Lower lobe of right lung (tissue), 2 donors: ENCODE measurements around the gene UFSP2. TPM values are rescaled to one million over a fixed set of nuclear protein-coding genes. Genes with fewer than 3 reads are reported as not detected.

Source experiments
- ATAC-seq, 2 donors: fragments of 200-7000 bp; cut with Tn5 transposase; one replicate each; pipeline ENCODE4 v1.9.1; 2020 to 2022; ENCODE audit warnings: mild to moderate bottlenecking in 2 of 2, moderate library complexity in 2 of 2
- DNase-seq: peaks from one replicate; pipeline ENCODE4 v3.0.0-alpha.2; 2020
- H3K27ac ChIP-seq: fragments of 200-600 bp; one replicate; pipeline ENCODE4 v1.8.0; 2022
- H3K27me3 ChIP-seq: fragments of 200-600 bp; one replicate; pipeline ENCODE4 v1.8.0; 2022; ENCODE audit warnings: low read depth
- H3K36me3 ChIP-seq: fragments of 200-600 bp; one replicate; pipeline ENCODE4 v1.8.0; 2022; ENCODE audit warnings: mild to moderate bottlenecking
- H3K4me1 ChIP-seq: fragments of 200-600 bp; one replicate; pipeline ENCODE4 v1.8.0; 2022
- H3K4me3 ChIP-seq: fragments of 200-600 bp; one replicate; pipeline ENCODE4 v1.8.0; 2022; ENCODE audit warnings: mild to moderate bottlenecking
- H3K9me3 ChIP-seq: fragments of 200-600 bp; one replicate; pipeline ENCODE4 v1.8.0; 2022
- CTCF ChIP-seq: fragments of 200-600 bp; IDR thresholded peaks from one replicate; pipeline ENCODE4 v1.8.0; 2022; ENCODE audit warnings: antibody characterized with exemption, mild to moderate bottlenecking
- intact Hi-C: fragments of 100-400 bp; cut with DNase I; formaldehyde crosslinking; loops from one replicate; pipeline ENCODE4 v1.11.0; 2022
- total RNA-seq: library from RNA; stranded (reverse); fragmentation: NEBNext Ultra II Directional; extraction: Animal tissue kit (Norgen Biotek cat#: 25700); gene quantifications from one replicate; pipeline ENCODE4 v1.2.1, GENCODE V29; 2021
- donor health status: DM: no; HTN: yes; CAD: no; lungs with severe emphysema.

Gene UFSP2
- total RNA-seq, 1 donor from 2014 or later, result 30.0 TPM

- Histone ChIP-seq H3K9me3 (no peaks in the 10 kb centered on the region), H3K27me3 (no peaks in the 10 kb centered on the region), H3K4me3 (no peak overlapping the region), H3K27ac (no peak overlapping the region), H3K4me1 (no peaks in the 10 kb centered on the region), H3K36me3 (peaks cover 35% of the 10 kb centered on the region)
- ATAC-seq (no peak), DNase-seq (no peak)
- TF ChIP-seq CTCF, result no peak
- intact Hi-C loops, result no loop called here
Measured at GRCh38 chr4:185374573-185374972, 51.2 kb downstream of the UFSP2 start.

GRCh38 chr4:185374027-185374426 lies 51.7 kb downstream of the UFSP2 start:
- ATAC-seq (no peak), DNase-seq (no peak)
- H3K27ac ChIP-seq, result no peak overlapping the region
- H3K27me3 ChIP-seq, result no peaks in the 10 kb centered on the region
- no peak for TF ChIP-seq CTCF
- peaks cover 35% of the 10 kb centered on the region for H3K36me3 ChIP-seq
- intact Hi-C loops, result no loop called here
- no peak overlapping the region for H3K4me3 ChIP-seq
- no peaks in the 10 kb centered on the region for H3K9me3 ChIP-seq
- H3K4me1 ChIP-seq, result no peaks in the 10 kb centered on the region

- TF ChIP-seq CTCF, result no peak
- ATAC-seq (peak in 1 of 2 donors; percentile 40), DNase-seq (no peak)
- Histone ChIP-seq H3K36me3 (peaks cover 40% of the 10 kb centered on the region), H3K9me3 (no peaks in the 10 kb centered on the region), H3K27me3 (no peaks in the 10 kb centered on the region), H3K4me1 (no peaks in the 10 kb centered on the region), H3K27ac (no peak overlapping the region), H3K4me3 (no peak overlapping the region)
- intact Hi-C loops, result no loop called here
Measured at GRCh38 chr4:185371702-185372101, 54.1 kb downstream of the UFSP2 start.

DNA sequence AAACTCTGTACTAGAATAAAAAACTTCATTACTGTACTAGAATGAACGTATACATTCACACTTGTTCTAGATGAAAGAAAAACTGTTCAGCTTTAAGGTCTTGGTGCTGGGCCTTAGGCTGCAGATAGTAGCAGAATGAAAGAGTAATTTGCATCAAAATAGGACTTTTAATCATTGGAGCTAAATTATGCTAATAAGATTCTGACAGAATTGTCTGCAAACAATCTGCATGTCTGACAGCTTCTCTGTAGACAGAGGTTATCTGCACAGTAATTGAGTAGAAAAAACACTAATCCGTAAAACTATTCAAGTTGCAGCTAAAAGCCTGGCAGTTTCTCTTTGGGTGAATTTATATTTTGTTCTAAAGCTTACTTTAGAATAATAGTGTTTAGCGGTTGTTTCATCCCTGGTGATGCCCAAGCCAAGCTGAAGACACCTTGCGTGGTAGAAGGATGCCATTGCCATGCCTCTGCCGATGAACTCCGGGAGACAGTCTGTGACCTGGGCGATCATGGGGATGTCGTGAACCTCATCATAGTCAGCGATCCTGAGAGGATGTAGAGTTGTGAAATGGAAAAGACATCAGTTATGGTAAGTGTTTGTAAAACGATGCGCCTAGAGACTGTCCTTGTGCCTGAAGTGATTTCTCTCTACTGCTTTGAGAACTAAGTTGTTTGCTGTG lies 55.4 kb downstream of the UFSP2 start:
- H3K27me3 ChIP-seq, result no peaks in the 10 kb centered on the region
- DNase-seq (no peak), ATAC-seq (no peak)
- intact Hi-C loops, result no loop called here
- H3K4me3 ChIP-seq, result no peak overlapping the region
- no peaks in the 10 kb centered on the region for H3K9me3 ChIP-seq
- H3K4me1 ChIP-seq, result no peaks in the 10 kb centered on the region
- no peak for TF ChIP-seq CTCF
- peaks cover 40% of the 10 kb centered on the region for H3K36me3 ChIP-seq
- no peak overlapping the region for H3K27ac ChIP-seq

- ATAC-seq, result no peak
- H3K36me3 ChIP-seq, result peaks cover 40% of the 10 kb centered on the region
- TF ChIP-seq CTCF, result no peak
Measured at GRCh38 chr4:185369731-185370130, 56.0 kb downstream of the UFSP2 start.

More at GRCh38 chr4:185369731-185370130, 56.0 kb downstream of the UFSP2 start:
- Histone ChIP-seq H3K9me3 (no peaks in the 10 kb centered on the region), H3K27me3 (no peaks in the 10 kb centered on the region), H3K4me1 (no peaks in the 10 kb centered on the region), H3K27ac (no peak overlapping the region), H3K4me3 (no peak overlapping the region)
- intact Hi-C loops, result no loop called here
- DNase-seq, result no peak
